ENCODE measurements around the gene VMP1. TPM values are rescaled to one million over a fixed set of nuclear protein-coding genes. Genes with fewer than 3 reads are reported as not detected.

The VMP1 gene
- total and polyA plus RNA-seq, 2 of the 13 experiments (the other 11 are each of a cell fraction or from before 2014, with no cell fraction given): 186 to 271 TPM

GRCh38 chr17:59722623-59723022 is 15.2 kb downstream of the VMP1 start (continued):
- TF ChIP-seq LRRFIP1 (CRISPR knock-in tag; conservative IDR thresholded peaks at IDR 0.05) (no peak), HMG20A (CRISPR knock-in tag; IDR thresholded peaks at IDR 0.05; ENCODE audit: borderline replicate concordance) (no peak), MED13 (CRISPR knock-in tag; IDR thresholded peaks at IDR 0.05) (no peak), SAFB2 (CRISPR knock-in tag; IDR thresholded peaks at IDR 0.05; ENCODE audit: borderline replicate concordance, low read depth) (no peak), LBX2 (CRISPR knock-in tag; IDR thresholded peaks at IDR 0.05; ENCODE audit: borderline replicate concordance) (no peak), HOXA5 (CRISPR knock-in tag; IDR thresholded peaks at IDR 0.05) (no peak), HIVEP1 (CRISPR knock-in tag; IDR thresholded peaks at IDR 0.05) (no peak), CEBPG (CRISPR knock-in tag; IDR thresholded peaks at IDR 0.05) (no peak), ZNF687 (CRISPR knock-in tag; IDR thresholded peaks at IDR 0.05) (no peak), TBL1XR1 (IDR thresholded peaks at IDR 0.05; ENCODE audit: borderline replicate concordance, low read length, partially characterized antibody) (no peak), ZNF160 (CRISPR knock-in tag; IDR thresholded peaks at IDR 0.05) (no peak), TRIM24 (CRISPR knock-in tag; IDR thresholded peaks at IDR 0.05) (no peak)
- TF ChIP-seq, protein P1, sequence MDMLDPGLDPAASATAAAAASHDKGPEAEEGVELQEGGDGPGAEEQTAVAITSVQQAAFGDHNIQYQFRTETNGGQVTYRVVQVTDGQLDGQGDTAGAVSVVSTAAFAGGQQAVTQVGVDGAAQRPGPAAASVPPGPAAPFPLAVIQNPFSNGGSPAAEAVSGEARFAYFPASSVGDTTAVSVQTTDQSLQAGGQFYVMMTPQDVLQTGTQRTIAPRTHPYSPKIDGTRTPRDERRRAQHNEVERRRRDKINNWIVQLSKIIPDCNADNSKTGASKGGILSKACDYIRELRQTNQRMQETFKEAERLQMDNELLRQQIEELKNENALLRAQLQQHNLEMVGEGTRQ (IDR thresholded peaks at IDR 0.05; ENCODE audit: low read depth, low read length): no peak
- TF ChIP-seq, protein P1 (CRISPR knock-in tag; IDR thresholded peaks at IDR 0.05; ENCODE audit: borderline replicate concordance): no peak
